Endodermal cell (in vitro differentiated cells): Measurements from ENCODE around the gene RAB13. TPM values are rescaled to one million over a fixed set of nuclear protein-coding genes. Genes with fewer than 3 reads are reported as not detected.

ENCODE experiments used
- DNase-seq: peaks from one replicate; pipeline ENCODE4 v3.0.0-alpha.2; 2017
- H3K27ac ChIP-seq: 2 replicates; pipeline ENCODE4 v1.5.1; 2013; ENCODE audit warnings: mild to moderate bottlenecking, low read depth, low read length, moderate library complexity
- H3K27me3 ChIP-seq: 2 replicates; pipeline ENCODE4 v1.6.1; 2013; ENCODE audit warnings: mild to moderate bottlenecking, low read length, moderate library complexity; ENCODE audit not compliant: insufficient read depth, control insufficient read depth, poor library complexity, severe bottlenecking
- H3K36me3 ChIP-seq: 2 replicates; pipeline ENCODE4 v1.7.0; 2013; ENCODE audit warnings: mild to moderate bottlenecking, low read length, moderate library complexity; ENCODE audit not compliant: control insufficient read depth, insufficient read depth
- H3K4me1 ChIP-seq: one replicate; pipeline ENCODE4 v1.7.0; 2013; ENCODE audit warnings: low read length; ENCODE audit not compliant: control insufficient read depth, insufficient read depth
- H3K4me3 ChIP-seq: 2 replicates; pipeline ENCODE4 v1.5.1; 2013; ENCODE audit warnings: mild to moderate bottlenecking, low read length, moderate library complexity
- H3K9ac ChIP-seq: 2 replicates; pipeline ENCODE4 v1.6.1; 2013; ENCODE audit warnings: mild to moderate bottlenecking, low read length, moderate library complexity; ENCODE audit not compliant: poor library complexity, severe bottlenecking; ENCODE audit errors: extremely low read depth
- H3K9me3 ChIP-seq: 2 replicates; pipeline ENCODE4 v1.6.1; 2013; ENCODE audit warnings: mild to moderate bottlenecking, low read length, moderate library complexity; ENCODE audit not compliant: control insufficient read depth
- H3K27ac Mint-ChIP-seq: 2 replicates; pipeline ENCODE4 v1.8.0; 2020; ENCODE audit warnings: mixed read lengths
- H3K27me3 Mint-ChIP-seq: 2 replicates; pipeline ENCODE4 v1.8.0; 2021; ENCODE audit warnings: mild to moderate bottlenecking, mixed read lengths; ENCODE audit not compliant: insufficient read depth
- H3K36me3 Mint-ChIP-seq: 2 replicates; pipeline ENCODE4 v1.8.0; 2020; ENCODE audit warnings: low read depth, mixed read lengths
- H3K4me1 Mint-ChIP-seq: 2 replicates; pipeline ENCODE4 v1.8.0; 2020; ENCODE audit warnings: mixed read lengths
- H3K4me3 Mint-ChIP-seq: 2 replicates; pipeline ENCODE4 v1.8.0; 2020; ENCODE audit warnings: mild to moderate bottlenecking, moderate library complexity, mixed read lengths
- H3K9me3 Mint-ChIP-seq: 2 replicates; pipeline ENCODE4 v1.8.0; 2020; ENCODE audit warnings: mild to moderate bottlenecking, mixed read lengths
- CTCF ChIP-seq: fragments of 200-600 bp; sonication (generic); conservative IDR thresholded peaks from 2 replicates; pipeline ENCODE4 v1.5.0; 2021; ENCODE audit warnings: antibody characterized with exemption, mild to moderate bottlenecking
- WGBS, 2 experiments: methylation state at CpG; one replicate each; pipeline versions ENCODE4 v1.1.5 to v1.1.7; 2013; ENCODE audit warnings: missing lambda C conversion rate in 2 of 2, mixed read lengths in 1 of 2; ENCODE audit not compliant: insufficient coverage in 1 of 2, insufficient read length in 1 of 2; 5-methylcytosine and 5-hydroxymethylcytosine counted together
- total RNA-seq, 2 donors: library from RNA; stranded (reverse); fragmentation: NEBNext Ultra II Directional in 1 of 2; extraction: Animal tissue kit (Norgen Biotek cat#: 25700) in 1 of 2; gene quantifications; 2 replicates in 1 of 2; 3 replicates in 1 of 2; pipeline ENCODE4 v1.2.1, GENCODE V29; 2021

Gene RAB13
- total RNA-seq, 2 donors from 2014 or later, result 80.3 to 97.1 TPM

DNA sequence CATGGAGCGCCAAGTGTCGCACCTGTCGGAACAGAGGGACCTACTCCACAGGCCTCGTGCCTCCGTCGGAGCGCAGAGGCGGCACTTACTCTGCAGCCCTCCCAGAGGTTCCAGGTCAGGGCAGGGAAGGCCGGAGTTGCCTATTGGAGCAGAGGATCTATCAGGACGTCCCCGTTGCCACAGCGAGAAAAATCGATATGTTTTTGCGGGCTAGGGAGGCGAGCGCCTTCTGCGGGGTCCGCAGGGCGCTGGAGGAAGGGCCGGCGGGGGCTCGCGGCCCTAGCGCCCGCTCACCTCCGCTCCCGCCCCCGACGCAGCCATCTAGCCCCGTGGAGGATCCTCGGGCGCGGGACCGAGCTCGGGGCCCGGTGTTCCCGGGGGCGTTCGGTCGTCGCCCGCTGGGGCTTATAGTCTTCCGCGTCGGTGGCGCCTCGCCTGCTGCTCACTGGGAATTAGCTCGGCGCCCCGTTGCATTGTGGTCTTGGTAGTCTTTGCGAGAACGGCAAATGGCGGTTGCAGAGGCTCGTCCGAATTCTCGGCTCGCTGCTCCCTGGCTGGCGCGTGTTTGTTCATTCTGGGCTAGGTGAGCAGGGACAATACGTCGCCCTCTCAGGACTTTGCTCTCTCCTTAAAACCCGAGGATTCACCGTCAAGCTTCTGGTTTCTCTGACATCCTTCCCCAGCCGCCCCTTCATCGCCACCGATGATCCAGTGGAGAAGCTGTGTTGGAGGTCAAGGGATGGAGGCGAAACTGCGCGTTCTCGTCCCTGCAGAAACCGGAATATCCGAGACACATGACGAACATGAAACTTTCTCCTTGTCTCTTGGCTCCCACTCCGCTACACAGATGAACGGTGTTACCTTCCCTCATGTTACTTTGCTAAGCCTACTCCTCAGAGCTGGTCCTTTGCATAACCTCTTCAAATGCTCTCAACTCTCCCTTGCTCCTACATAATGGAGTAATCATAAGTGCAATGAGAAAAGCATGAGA lies 8.6 kb downstream of the RAB13 start, which contains the start of gene JTB:
Gene JTB, minus strand, starts transcription at position 425 of the 991 bp plus-strand sequence. Its CDS starts 422 bp downstream, at position 3.
- H3K27ac Mint-ChIP-seq, result peak within 1 kb of the TSS; percentile 94
- TF ChIP-seq CTCF, result no peak
- peak; percentile 95 for DNase-seq
- peak within 1 kb of the TSS; percentile 100 for H3K4me3 ChIP-seq
- H3K4me3 Mint-ChIP-seq, result peak within 1 kb of the TSS; percentile 87
- peak within 1 kb of the TSS; percentile 89 for H3K9ac ChIP-seq
- no peaks in the 10 kb centered on the region for H3K9me3 Mint-ChIP-seq
- peaks cover 16% of the 10 kb centered on the region for H3K4me1 Mint-ChIP-seq
- 1 to 2% methylated on average over 47 to 75 of the region's 75 CpGs for WGBS, 2 experiments
- no peaks in the 10 kb centered on the region for H3K9me3 ChIP-seq
- peaks cover 46% of the 10 kb centered on the region for H3K36me3 ChIP-seq
- H3K27ac ChIP-seq, result peak within 1 kb of the TSS; percentile 53
- peaks cover 40% of the 10 kb centered on the region for H3K36me3 Mint-ChIP-seq
- no peaks in the 10 kb centered on the region for H3K4me1 ChIP-seq
- no peaks in the 10 kb centered on the region for H3K27me3 Mint-ChIP-seq
- no peaks in the 10 kb centered on the region for H3K27me3 ChIP-seq

GRCh38 chr1:153976819-153977249 lies 9.3 kb downstream of the RAB13 start:
- no peaks in the 10 kb centered on the region for H3K4me1 ChIP-seq
- H3K4me3 ChIP-seq, result peak overlapping the region; percentile 100
- H3K36me3 ChIP-seq, result peaks cover 46% of the 10 kb centered on the region
- Mint-ChIP-seq H3K4me3 (peak overlapping the region; percentile 87), H3K9me3 (no peaks in the 10 kb centered on the region), H3K27me3 (no peaks in the 10 kb centered on the region), H3K4me1 (peaks cover 16% of the 10 kb centered on the region), H3K36me3 (peaks cover 34% of the 10 kb centered on the region), H3K27ac (peak overlapping the region; percentile 94)
- peak overlapping the region; percentile 89 for H3K9ac ChIP-seq
- no peak for DNase-seq
- TF ChIP-seq CTCF, result no peak
- no peaks in the 10 kb centered on the region for H3K9me3 ChIP-seq
- no peaks in the 10 kb centered on the region for H3K27me3 ChIP-seq
- 0 to 3% methylated on average over 2 to 16 of the region's 16 CpGs for WGBS, 2 experiments
- no peak overlapping the region for H3K27ac ChIP-seq

DNA sequence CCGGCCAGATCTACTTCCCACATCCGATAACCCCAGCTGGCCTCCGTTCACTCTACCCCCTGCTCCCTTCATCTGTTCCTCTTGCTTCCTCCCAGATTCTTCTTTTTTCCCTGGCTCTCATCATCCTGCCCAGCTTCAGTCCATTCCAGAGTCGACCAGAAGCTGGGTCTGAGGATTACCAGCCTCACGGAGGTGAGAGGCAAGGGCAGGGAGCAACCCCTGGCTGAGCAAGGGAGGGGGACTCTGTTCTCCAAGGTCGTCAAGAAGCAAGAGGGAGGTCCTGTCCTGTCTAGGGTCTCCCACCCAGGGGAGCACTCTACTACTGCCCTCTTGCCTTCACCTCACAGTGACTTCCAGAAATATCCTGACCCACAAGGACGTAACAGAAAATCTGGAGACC lies 12.6 kb downstream of the RAB13 start:
- no peak overlapping the region for H3K27ac Mint-ChIP-seq
- Histone ChIP-seq H3K4me1 (no peaks in the 10 kb centered on the region), H3K9me3 (no peaks in the 10 kb centered on the region), H3K9ac (no peak overlapping the region), H3K27me3 (no peaks in the 10 kb centered on the region), H3K27ac (no peak overlapping the region), H3K4me3 (no peak overlapping the region), H3K36me3 (peaks cover 27% of the 10 kb centered on the region)
- H3K9me3 Mint-ChIP-seq, result no peaks in the 10 kb centered on the region
- H3K36me3 Mint-ChIP-seq, result peaks cover 23% of the 10 kb centered on the region
- WGBS, 2 experiments, result 80 to 92% methylated on average over 4 to 7 of the region's 7 CpGs
- no peak overlapping the region for H3K4me3 Mint-ChIP-seq
- no peak for DNase-seq
- TF ChIP-seq CTCF, result no peak
- H3K27me3 Mint-ChIP-seq, result no peaks in the 10 kb centered on the region
- peaks cover 18% of the 10 kb centered on the region for H3K4me1 Mint-ChIP-seq
